Measurements from ENCODE around the gene DNAH14. TPM values are rescaled to one million over a fixed set of nuclear protein-coding genes. Genes with fewer than 3 reads are reported as not detected.

Gene DNAH14
- total and polyA plus RNA-seq, 4 donors: 0.92 to 11.3 (median 2.0) TPM; not detected in 1

DNA sequence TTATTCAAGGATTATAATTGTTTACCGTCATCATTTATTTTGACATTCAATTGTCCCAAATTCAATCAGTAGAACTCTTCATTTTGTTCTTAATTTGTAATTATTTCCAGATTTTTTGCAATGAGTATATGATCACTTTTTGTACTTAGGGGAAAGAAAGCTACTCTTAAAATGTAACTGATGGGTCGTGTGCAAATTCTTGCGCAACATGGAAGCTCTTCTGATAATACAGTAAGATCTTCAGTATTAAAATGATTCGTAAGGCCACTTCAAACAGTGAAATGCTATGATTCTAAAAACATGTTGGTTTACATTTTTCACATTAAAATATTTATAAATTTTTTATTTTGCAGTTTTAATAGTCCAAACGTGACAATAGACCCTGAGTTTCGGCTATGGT is 435.0 kb downstream of the DNAH14 start:
- H3K9me3 ChIP-seq (ENCODE audit: control insufficient read depth, low read length): no peaks in the 10 kb centered on the region
- H3K27ac ChIP-seq (ENCODE audit: low read depth in 1 of 2, low read length in 2 of 2): no peak overlapping the region
- DNase-seq: no peak
- ATAC-seq (ENCODE audit: low FRiP score): no peak
- no peaks in the 10 kb centered on the region for H3K36me3 ChIP-seq (ENCODE audit: control insufficient read depth in 1 of 2, insufficient read depth in 2 of 2, low read length in 1 of 2)
- WGBS, 2 donors: 91 to 93% methylated on average over 6 of the region's 6 CpGs
- H3K4me1 ChIP-seq (ENCODE audit: control insufficient read depth in 1 of 2, insufficient read depth in 2 of 2, low read length in 2 of 2): no peaks in the 10 kb centered on the region
- H3K4me3 ChIP-seq (ENCODE audit: low read length in 2 of 2): no peak overlapping the region
- H3K27me3 ChIP-seq (ENCODE audit: control insufficient read depth in 1 of 2, insufficient read depth in 2 of 2, low read length in 1 of 2): no peaks in the 10 kb centered on the region
- intact Hi-C loops (cut with DNase I): no loop called here

DNA sequence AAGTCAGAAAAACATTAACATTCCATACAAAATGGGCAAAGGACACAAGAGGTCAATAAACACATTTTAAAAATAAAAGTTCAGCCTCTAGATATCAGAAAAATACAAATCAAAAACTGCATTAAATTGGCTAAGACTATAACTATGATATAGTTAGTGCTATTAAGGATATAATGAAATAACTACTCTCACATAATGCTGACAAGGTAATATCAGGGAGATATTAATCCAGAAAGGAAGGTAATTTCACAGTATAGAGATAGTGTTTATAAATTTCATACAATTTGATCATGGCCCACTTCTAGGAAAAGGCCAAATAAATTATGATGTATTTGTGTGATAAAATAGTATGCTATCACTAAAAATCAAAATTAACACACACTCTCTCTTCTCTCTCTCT is 436.5 kb downstream of the DNAH14 start:
- H3K27ac ChIP-seq (ENCODE audit: low read depth in 1 of 2, low read length in 2 of 2): no peak overlapping the region
- H3K36me3 ChIP-seq (ENCODE audit: control insufficient read depth in 1 of 2, insufficient read depth in 2 of 2, low read length in 1 of 2): no peaks in the 10 kb centered on the region
- H3K27me3 ChIP-seq (ENCODE audit: control insufficient read depth in 1 of 2, insufficient read depth in 2 of 2, low read length in 1 of 2): no peaks in the 10 kb centered on the region
- DNase-seq (no peak), ATAC-seq (ENCODE audit: low FRiP score) (no peak)
- no peaks in the 10 kb centered on the region for H3K4me1 ChIP-seq (ENCODE audit: control insufficient read depth in 1 of 2, insufficient read depth in 2 of 2, low read length in 2 of 2)
- intact Hi-C loops (cut with DNase I): no loop called here
- no peaks in the 10 kb centered on the region for H3K9me3 ChIP-seq (ENCODE audit: control insufficient read depth, low read length)
- H3K4me3 ChIP-seq (ENCODE audit: low read length in 2 of 2): no peak overlapping the region

DNA sequence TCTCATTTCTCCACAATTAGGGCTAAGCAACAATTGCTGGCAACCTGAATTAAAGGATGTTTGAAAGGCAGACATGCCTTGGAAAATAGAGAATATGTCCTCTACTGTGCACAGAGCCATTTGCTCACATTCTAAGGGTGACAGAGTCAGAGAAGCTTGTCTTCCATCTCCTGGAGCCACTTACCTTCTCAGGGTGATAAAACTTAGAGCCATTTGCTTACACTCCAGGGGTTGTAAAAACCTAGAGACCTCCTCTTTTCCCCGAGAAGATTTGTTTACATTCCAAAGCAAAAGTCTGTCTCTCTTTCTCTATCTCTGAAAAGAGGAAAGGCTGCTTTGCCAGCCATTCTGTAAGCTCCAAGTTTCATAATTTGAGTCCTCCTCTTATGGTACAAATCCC is 437.1 kb downstream of the DNAH14 start:
- Histone ChIP-seq H3K27me3 (ENCODE audit: control insufficient read depth in 1 of 2, insufficient read depth in 2 of 2, low read length in 1 of 2) (no peaks in the 10 kb centered on the region), H3K36me3 (ENCODE audit: control insufficient read depth in 1 of 2, insufficient read depth in 2 of 2, low read length in 1 of 2) (no peaks in the 10 kb centered on the region), H3K27ac (ENCODE audit: low read depth in 1 of 2, low read length in 2 of 2) (no peak overlapping the region), H3K9me3 (ENCODE audit: control insufficient read depth, low read length) (no peaks in the 10 kb centered on the region), H3K4me1 (ENCODE audit: control insufficient read depth in 1 of 2, insufficient read depth in 2 of 2, low read length in 2 of 2) (no peaks in the 10 kb centered on the region), H3K4me3 (ENCODE audit: low read length in 2 of 2) (no peak overlapping the region)
- intact Hi-C loops (cut with DNase I): no loop called here
- WGBS, 2 donors: 5 to 10% methylated on average over 1 of the region's 1 CpG
- ATAC-seq (ENCODE audit: low FRiP score) (no peak), DNase-seq (no peak)

DNA sequence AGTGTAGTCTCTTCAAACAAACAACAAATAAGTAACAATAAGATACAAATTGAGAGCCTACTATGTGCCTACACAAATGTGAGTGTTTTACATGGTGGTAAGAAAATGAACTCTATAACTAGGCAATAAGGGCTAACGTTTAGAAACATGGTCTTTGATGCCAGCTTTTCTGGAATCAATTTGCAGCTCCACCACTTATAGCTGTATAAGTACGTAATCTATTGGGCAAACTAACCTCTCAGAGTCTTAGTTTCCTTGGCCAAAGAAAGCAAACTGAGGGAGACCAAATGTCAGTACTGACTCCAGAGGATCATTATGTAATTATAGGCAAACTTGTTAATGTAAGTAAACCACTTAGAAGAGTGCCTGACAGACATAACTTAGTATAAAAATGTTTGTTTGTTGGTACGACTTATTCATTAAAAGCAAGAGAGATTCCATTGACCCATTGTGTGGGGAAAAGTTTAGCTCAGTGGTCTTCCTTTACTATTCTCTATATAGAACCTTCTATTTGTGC is 438.6 kb downstream of the DNAH14 start:
- no peak for ATAC-seq (ENCODE audit: low FRiP score)
- intact Hi-C loops (cut with DNase I): no loop called here
- Histone ChIP-seq H3K4me3 (ENCODE audit: low read length in 2 of 2) (no peak overlapping the region), H3K27me3 (ENCODE audit: control insufficient read depth in 1 of 2, insufficient read depth in 2 of 2, low read length in 1 of 2) (no peaks in the 10 kb centered on the region), H3K9me3 (ENCODE audit: control insufficient read depth, low read length) (no peaks in the 10 kb centered on the region), H3K27ac (ENCODE audit: low read depth in 1 of 2, low read length in 2 of 2) (no peak overlapping the region), H3K4me1 (ENCODE audit: control insufficient read depth in 1 of 2, insufficient read depth in 2 of 2, low read length in 2 of 2) (no peaks in the 10 kb centered on the region), H3K36me3 (ENCODE audit: control insufficient read depth in 1 of 2, insufficient read depth in 2 of 2, low read length in 1 of 2) (no peaks in the 10 kb centered on the region)
- WGBS, 2 donors: 35 to 46% methylated on average over 3 of the region's 3 CpGs
- DNase-seq: no peak

DNA sequence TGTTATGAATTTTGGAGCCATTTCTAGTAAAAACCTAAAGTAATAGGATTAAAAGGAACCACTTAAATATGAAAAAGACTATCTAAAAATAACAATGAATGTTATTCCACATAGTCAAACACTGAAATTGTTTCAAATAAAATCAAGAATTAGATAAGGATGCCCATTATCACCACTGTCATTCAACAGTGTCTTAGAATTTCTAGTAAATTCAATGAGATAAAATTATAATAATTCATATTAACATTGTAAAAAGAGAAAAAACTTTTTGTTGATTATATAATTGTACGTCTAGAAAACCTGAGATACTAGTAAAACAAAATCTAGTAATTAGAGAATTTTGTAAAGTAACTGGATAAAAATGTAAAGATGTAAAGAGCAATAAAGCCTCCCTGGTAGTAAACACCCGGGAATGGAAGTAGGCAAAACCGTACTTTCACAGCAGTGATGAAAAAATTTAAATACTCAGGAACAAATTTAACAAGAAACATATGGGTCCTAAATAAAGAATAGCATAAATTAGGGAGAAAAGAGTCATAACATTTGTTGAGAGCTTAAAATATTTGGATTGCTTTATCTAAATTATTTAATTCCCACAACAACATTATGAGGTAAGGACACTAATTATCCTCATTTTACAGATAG is 442.0 kb downstream of the DNAH14 start:
- Histone ChIP-seq H3K27ac (ENCODE audit: low read depth in 1 of 2, low read length in 2 of 2) (no peak overlapping the region), H3K4me1 (ENCODE audit: control insufficient read depth in 1 of 2, insufficient read depth in 2 of 2, low read length in 2 of 2) (no peaks in the 10 kb centered on the region), H3K9me3 (ENCODE audit: control insufficient read depth, low read length) (no peaks in the 10 kb centered on the region), H3K27me3 (ENCODE audit: control insufficient read depth in 1 of 2, insufficient read depth in 2 of 2, low read length in 1 of 2) (no peaks in the 10 kb centered on the region), H3K4me3 (ENCODE audit: low read length in 2 of 2) (no peak overlapping the region), H3K36me3 (ENCODE audit: control insufficient read depth in 1 of 2, insufficient read depth in 2 of 2, low read length in 1 of 2) (no peaks in the 10 kb centered on the region)
- ATAC-seq (ENCODE audit: low FRiP score) (no peak), DNase-seq (no peak)
- intact Hi-C loops (cut with DNase I): no loop called here
- 28 to 35% methylated on average over 3 of the region's 3 CpGs for WGBS, 2 donors

DNA sequence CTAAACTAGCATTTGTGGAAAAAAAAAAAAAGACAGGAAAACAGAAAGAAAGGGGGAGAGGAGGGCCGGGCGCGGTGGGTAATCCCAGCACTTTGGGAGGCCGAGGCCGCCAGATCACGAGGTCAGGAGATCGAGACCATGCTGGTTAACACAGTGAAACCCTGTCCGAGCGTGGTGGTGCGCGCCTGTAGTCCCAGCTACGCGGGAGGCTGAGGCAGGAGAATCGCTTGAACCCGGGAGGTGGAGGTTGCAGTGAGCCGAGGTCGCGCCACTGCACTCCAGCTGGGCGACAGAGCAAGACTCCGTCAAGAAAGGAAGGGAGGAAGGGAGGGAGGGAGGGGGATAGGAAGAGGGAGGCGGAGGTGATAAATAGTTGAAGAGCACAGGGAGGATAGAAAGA is 443.7 kb downstream of the DNAH14 start:
- Histone ChIP-seq H3K36me3 (ENCODE audit: control insufficient read depth in 1 of 2, insufficient read depth in 2 of 2, low read length in 1 of 2) (no peaks in the 10 kb centered on the region), H3K27ac (ENCODE audit: low read depth in 1 of 2, low read length in 2 of 2) (no peak overlapping the region), H3K4me1 (ENCODE audit: control insufficient read depth in 1 of 2, insufficient read depth in 2 of 2, low read length in 2 of 2) (no peaks in the 10 kb centered on the region), H3K4me3 (ENCODE audit: low read length in 2 of 2) (no peak overlapping the region), H3K9me3 (ENCODE audit: control insufficient read depth, low read length) (no peaks in the 10 kb centered on the region), H3K27me3 (ENCODE audit: control insufficient read depth in 1 of 2, insufficient read depth in 2 of 2, low read length in 1 of 2) (no peaks in the 10 kb centered on the region)
- intact Hi-C loops (cut with DNase I): no loop called here
- 92 to 93% methylated on average over 19 to 21 of the region's 21 CpGs for WGBS, 2 donors
- ATAC-seq (ENCODE audit: low FRiP score): no peak
- DNase-seq: no peak

DNA sequence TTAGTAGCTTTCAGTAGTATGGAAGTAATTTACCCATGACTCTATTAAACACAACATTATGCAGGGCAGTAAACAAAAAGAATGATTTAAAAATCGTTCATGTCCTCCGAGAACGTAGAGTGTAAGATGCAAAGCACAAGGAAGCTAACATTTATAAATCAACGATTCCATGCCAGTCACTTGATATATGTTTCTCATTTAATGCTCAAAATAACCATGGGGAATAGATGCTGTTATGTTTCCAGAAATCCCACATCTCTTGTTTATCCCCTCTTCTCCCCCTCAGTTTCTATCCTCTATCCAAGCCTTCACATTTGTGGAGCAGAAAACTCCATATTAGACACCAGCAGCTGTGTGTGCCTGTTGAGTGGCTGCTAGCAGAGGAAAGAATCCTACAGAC is 445.5 kb downstream of the DNAH14 start:
- ATAC-seq (ENCODE audit: low FRiP score) (no peak), DNase-seq (no peak)
- Histone ChIP-seq H3K4me1 (ENCODE audit: control insufficient read depth in 1 of 2, insufficient read depth in 2 of 2, low read length in 2 of 2) (no peaks in the 10 kb centered on the region), H3K4me3 (ENCODE audit: low read length in 2 of 2) (no peak overlapping the region), H3K9me3 (ENCODE audit: control insufficient read depth, low read length) (no peaks in the 10 kb centered on the region), H3K27ac (ENCODE audit: low read depth in 1 of 2, low read length in 2 of 2) (no peak overlapping the region), H3K27me3 (ENCODE audit: control insufficient read depth in 1 of 2, insufficient read depth in 2 of 2, low read length in 1 of 2) (no peaks in the 10 kb centered on the region), H3K36me3 (ENCODE audit: control insufficient read depth in 1 of 2, insufficient read depth in 2 of 2, low read length in 1 of 2) (no peaks in the 10 kb centered on the region)
- WGBS, 2 donors: 75 to 78% methylated on average over 4 of the region's 4 CpGs
- intact Hi-C loops (cut with DNase I): no loop called here

DNA sequence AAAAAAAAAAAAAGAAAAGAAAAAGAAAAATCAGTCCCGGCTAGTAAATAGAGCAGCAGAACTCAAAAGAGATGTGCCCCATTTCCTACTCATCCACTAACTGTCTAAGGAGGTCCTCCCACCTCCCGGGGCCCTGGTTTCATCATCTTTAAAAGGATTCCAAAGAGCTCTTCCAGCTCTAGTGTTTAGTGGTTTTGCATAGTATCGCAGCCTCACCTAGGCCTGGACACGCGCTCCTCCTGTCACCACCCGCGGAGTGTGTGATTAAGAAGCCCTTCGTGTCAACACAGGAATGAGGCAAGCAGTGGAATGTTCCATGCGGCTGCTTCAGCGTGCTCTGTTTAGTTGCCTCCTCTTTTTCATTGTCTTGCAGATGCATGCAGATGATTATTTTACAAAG is 449.4 kb downstream of the DNAH14 start:
- ATAC-seq (ENCODE audit: low FRiP score) (no peak), DNase-seq (no peak)
- no peaks in the 10 kb centered on the region for H3K27me3 ChIP-seq (ENCODE audit: control insufficient read depth in 1 of 2, insufficient read depth in 2 of 2, low read length in 1 of 2)
- peaks cover 1% of the 10 kb centered on the region for H3K9me3 ChIP-seq (ENCODE audit: control insufficient read depth, low read length)
- no peaks in the 10 kb centered on the region for H3K4me1 ChIP-seq (ENCODE audit: control insufficient read depth in 1 of 2, insufficient read depth in 2 of 2, low read length in 2 of 2)
- no peak overlapping the region for H3K27ac ChIP-seq (ENCODE audit: low read depth in 1 of 2, low read length in 2 of 2)
- intact Hi-C loops (cut with DNase I): no loop called here
- WGBS, 2 donors: 29 to 30% methylated on average over 10 of the region's 10 CpGs
- no peak overlapping the region for H3K4me3 ChIP-seq (ENCODE audit: low read length in 2 of 2)
- H3K36me3 ChIP-seq (ENCODE audit: control insufficient read depth in 1 of 2, insufficient read depth in 2 of 2, low read length in 1 of 2): no peaks in the 10 kb centered on the region

DNA sequence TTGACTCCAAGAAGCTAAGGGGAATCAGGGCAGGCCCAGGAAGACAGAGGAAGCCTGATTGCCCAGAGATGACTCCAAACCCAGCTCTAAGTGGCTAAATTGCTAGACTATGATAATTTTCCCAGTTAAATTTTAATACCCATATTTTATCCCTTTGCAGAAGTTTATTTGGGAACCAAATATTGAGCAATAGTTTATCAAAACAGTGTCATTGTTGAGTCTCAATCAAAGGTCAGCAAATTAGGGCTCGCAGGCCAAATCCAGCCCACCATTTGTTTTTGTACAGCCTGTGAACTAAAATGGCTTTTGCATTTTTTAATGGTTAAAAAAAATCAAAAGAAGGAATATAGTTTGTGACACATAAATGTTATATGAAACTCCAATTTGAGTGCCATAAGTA is 451.2 kb downstream of the DNAH14 start:
- Histone ChIP-seq H3K4me3 (ENCODE audit: low read length in 2 of 2) (no peak overlapping the region), H3K9me3 (ENCODE audit: control insufficient read depth, low read length) (peaks cover 1% of the 10 kb centered on the region), H3K27ac (ENCODE audit: low read depth in 1 of 2, low read length in 2 of 2) (no peak overlapping the region), H3K36me3 (ENCODE audit: control insufficient read depth in 1 of 2, insufficient read depth in 2 of 2, low read length in 1 of 2) (no peaks in the 10 kb centered on the region), H3K27me3 (ENCODE audit: control insufficient read depth in 1 of 2, insufficient read depth in 2 of 2, low read length in 1 of 2) (no peaks in the 10 kb centered on the region), H3K4me1 (ENCODE audit: control insufficient read depth in 1 of 2, insufficient read depth in 2 of 2, low read length in 2 of 2) (no peaks in the 10 kb centered on the region)
- no peak for DNase-seq
- no peak for ATAC-seq (ENCODE audit: low FRiP score)
- 92 to 94% methylated on average over 1 of the region's 1 CpG for WGBS, 2 donors
- intact Hi-C loops (cut with DNase I): no loop called here
